Renal pelvis (tissue), 4 donors: Measurements from ENCODE around the gene AGK. TPM values are rescaled to one million over a fixed set of nuclear protein-coding genes. Genes with fewer than 3 reads are reported as not detected.
A peak's percentile ranks its signal among the peaks of the same experiment; 100 is the strongest.
"Not testable (repeated sequence)": the region's sequence is repeated elsewhere in the genome, so short reads cannot be mapped to it uniquely, and the experiment has no call there.

Experiments
- DNase-seq: peaks from one replicate; pipeline ENCODE4 v3.0.0-alpha.2; 2013
- polyA plus RNA-seq, 3 donors: library from polyadenylated mRNA; unstranded; fragments of 120-200 nt; gene quantifications; one replicate each; pipeline ENCODE4 v1.2.1, GENCODE V29; 2013; ENCODE audit not compliant: insufficient read length in 3 of 3

AGK gene
- polyA plus RNA-seq, 3 donors: 33.4 to 42.4 (median 42.3) TPM

DNA sequence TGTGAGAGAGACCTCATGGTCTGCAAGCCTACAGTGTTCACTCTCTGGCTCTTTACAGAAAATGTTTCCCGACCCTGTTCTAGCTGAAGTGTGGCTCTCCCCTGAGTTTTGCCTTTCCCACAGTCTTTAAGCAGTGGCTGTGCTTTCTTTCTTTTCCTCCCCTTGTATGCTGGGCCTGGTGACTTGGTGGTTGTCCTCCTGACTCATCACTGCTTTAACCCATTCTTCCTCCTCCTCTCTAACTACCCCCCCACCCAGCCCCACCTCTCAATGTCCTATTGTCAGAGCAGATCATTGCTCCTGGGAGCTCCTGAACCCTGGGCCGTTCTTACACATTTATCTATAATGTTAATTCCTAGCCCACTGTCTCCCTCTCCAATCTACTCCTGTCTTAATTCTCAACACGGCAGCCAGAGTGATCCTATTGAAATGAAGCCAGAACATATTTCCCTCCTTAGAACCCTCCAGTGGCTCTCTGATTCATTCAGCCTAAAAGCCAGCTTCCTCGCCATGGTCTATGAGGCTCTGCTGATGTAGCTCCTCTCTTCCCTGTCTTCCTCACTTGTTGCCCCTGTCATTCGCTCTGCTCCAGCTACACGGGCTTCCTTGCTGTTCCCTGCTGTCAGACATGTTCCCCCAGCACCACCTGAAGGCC is 95.7 kb downstream of the AGK start:
- DNase-seq: no peak

DNA sequence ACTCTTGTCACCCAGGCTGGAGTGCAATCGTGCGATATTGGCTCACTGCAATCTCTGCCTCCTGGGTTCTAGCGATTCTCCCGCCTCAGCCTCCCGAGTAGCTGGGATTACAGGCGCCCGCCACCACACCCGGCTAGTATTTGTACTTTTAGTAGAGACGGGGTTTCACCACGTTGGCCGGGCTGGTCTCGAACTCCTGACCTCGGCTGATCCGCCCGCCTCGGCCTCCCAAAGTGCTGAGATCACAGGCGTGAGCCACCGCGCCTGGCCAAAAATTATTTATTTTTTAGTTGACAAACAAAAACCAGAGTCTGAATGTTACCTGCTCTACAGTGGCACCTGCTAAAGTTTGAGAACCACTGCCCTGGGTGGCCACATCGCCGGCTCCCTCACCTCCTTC is 96.5 kb downstream of the AGK start:
- not testable (repeated sequence) for DNase-seq

DNA sequence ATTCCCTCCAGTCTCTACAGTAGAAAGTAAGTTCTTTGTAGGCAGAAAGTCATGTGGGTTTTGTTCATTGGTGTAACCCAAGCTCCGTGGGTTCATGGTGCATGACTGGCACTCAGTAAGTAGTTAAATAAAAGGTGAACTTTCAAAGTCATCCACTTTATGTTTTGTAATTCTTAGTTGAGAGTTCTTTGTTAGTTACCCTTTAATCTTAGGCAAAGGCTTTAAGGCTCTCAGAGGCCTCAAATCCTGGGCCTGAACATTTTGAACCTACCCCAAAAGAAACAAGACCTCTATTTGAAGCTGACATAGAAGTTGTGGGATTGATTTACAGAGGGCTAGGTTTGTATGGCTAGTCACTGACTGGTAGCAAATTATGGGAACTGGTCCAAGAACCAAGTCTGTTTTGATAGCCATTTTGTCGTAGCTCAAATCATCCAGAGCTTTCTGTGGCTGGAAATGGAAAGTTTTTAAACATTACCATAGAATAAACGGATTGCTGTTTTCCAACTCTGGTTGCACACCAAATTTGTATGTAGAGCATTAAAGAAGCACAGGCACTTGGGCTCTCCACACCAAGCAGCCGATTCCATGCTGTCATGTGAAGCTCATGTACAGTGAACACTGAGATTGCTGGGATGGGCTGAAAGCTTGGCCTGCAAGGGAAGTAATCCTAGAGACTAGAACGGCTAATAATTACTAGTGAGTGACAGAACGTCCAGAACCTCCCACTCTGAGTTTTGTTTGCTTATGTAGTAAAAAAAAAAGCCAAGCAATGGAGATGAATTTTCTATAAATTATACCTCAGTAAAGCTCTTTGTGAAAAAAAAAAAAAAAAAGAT is 97.3 kb downstream of the AGK start:
- no peak for DNase-seq

DNA sequence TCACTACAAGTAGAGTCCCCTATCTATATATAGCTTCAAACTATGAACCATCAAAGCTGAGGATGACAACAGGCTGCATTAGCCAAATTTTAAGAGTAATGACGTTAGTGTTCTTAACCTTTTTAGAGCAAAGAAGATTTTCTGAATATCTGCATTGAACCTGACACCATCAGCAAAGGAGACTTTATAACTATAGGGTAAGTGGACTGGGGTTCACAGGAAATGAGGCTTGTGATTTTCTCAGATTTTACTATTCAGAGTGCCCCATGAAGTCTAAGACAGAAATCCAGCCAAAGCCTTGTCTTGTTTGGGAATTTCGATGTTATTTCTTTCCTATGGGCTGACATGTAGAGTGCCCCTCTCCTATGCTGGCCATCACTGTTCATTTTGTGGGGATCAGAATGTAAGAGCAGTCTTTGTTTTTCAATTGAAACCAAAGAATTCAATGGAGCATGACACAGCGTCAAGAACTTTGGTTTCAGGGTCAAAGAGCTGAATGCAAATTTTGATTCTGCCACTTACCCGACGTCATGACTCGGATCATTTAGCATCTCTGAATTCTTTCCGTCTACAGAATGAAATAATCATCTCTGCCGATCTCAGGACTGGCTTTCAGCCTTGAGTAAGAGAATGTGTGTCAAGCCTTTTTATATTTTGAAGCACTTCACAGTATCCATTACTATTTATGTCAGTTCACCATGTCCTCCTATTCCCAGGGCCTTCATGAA is 98.1 kb downstream of the AGK start:
- DNase-seq: peak; percentile 62

DNA sequence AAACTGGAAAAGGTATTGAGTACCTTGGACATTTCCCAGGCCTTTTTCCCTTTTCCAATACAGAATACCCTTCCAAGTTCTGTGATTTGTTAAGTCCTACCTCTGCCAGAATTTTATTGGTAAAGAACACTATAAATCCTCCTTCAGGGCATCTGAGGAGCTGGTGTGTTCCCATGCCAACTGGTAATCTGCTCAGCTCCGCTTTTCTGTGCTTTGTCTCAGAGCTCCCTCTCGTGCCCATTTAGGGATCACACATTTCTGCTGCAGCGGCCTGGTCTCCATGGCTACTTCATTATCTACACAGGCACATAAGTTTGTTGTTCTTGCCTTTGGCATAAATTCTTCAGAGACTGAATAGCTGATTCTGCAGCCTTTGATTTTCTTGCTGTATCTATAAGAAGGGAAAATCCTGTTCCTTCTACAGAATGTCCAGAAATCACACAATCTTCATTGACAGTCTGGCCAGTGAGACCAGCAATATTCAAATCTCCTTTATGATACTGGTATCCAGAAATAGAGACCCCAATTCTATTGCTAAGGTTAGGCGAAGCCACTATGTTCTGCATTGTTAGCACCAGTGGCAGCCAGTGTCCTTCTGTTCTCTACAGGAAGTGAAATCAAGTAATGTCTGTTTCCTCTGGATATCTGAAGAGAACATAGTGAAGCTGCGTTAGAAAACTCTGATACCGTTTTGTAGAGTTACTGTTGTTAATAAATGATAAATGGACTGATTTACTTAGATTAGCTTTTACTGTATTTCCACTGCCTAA is 98.8 kb downstream of the AGK start:
- DNase-seq: peak; percentile 92

DNA sequence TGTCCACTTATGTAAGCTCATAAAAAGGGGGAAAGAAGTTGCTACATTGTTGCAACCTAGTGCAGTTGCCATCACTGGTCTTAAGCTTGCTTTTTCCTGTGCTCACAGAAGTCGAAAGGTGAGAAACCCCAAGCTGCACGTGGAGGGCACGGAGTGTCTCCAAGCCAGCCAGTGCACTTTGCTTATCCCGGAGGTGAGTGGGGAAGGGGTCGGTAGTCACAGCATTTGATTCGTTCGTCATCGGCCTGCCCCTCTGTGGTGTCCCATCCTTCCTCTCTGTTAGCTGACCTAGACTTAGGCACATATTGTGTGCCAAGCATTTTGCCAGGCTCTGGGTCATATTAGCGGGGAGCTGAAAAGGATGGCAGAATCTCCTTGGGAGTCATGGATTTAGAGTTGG is 100.2 kb downstream of the AGK start:
- no peak for DNase-seq

DNA sequence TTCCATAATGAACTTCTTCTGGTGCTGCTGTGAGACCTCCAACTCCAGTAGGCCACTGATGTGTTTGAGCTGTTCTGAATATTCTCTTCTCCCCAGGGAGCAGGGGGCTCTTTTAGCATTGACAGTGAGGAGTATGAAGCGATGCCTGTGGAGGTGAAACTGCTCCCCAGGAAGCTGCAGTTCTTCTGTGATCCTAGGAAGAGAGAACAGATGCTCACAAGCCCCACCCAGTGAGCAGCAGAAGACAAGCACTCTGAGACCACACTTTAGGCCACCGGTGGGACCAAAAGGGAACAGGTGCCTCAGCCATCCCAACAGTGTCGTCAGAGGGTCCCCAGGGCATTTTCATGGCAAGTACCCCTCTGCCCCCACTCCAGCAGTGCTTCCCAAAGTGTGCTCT is 101.5 kb downstream of the AGK start:
- DNase-seq: no peak

DNA sequence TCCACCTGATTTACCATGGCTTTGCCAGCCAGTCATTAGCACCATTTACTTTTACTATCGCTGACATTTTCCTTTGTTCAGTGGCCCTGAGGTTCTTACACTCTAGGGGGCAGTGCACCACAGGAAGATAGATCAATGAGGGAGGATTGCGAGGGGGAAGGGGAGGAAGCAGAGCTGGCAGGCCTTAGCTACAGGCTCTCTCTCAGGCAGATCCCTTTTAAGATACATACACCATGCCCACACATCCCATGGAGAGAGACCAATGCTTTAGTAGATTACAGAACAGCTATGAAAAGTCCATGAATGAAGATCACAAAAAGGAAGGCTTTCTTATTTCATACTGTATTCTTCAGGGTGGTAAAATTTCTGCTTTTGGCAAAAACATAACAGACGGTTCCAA is 103.3 kb downstream of the AGK start:
- peak; percentile 65 for DNase-seq

DNA sequence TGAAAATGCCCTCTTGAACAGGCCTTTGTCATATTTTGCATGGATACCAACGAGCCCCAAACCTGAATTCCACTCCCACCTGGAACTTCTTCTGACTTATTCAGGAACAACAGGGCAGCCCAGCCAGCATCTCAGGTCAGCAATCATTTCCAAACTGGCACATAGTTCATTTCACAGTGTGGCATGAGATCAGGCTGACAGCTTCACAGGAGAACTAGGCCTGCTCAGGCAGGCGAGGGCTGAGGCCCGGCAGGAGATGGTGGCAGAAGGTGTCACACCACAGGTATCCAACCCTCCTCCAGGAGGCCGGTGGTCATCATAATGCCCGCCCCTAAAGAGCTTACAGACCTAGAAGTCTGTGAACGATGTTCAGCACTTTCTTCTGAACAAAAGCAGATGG is 108.3 kb downstream of the AGK start:
- DNase-seq: no peak

DNA sequence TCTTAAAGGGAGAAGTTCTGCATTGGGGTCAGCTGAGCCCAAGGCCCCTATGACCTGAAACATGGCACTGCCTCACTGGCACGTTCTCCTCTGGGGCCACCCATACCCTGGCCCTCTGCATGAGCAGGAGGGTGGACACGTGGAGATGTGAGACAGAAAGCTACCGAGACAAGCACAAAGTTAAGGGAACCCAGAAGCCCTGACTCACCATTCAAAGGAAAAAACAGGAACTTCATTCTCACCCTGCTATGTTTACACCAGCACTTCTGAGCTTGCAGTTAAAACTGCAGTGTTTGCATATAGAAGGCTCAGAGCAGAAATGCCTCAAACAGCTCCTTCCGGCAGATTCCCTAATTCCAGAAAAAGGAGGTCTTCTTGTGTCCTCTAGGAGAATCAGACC is 109.0 kb downstream of the AGK start:
- DNase-seq: no peak

DNA sequence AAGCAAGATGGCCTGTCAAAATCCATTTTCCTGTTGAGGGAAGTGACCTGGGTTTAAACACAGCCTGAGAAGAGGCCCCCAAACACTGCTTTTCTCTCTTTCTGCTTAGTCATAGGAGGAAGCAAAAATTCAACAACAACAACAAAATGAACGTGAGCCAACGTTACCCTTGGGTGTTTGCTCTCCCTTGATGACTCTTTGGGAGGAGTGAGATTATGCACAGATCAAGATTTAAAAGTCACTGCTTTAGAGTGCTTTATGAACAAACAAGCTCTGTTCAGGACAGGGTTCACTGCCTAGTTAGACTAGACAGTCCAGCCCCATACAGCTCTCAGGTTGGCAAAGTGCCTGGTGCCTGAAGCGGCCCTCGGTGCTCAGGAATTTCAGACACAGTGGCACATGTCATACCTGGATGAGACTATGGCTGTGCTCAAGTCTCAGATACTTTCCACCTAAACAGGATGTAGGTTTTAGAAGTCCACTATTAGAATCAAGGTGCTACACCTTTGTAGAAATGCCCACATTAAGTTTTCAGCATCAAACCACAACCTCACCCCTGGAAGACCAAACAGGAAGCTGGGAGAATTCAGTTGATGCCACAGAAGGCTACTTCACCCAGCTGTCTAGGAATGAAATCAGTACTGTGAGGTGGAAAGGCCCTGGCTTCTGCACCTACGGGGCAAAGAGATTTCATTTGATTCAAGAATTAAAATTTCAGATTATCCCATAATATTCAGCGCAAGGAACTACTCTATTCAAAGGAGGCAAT is 112.1 kb downstream of the AGK start:
- DNase-seq: no peak

DNA sequence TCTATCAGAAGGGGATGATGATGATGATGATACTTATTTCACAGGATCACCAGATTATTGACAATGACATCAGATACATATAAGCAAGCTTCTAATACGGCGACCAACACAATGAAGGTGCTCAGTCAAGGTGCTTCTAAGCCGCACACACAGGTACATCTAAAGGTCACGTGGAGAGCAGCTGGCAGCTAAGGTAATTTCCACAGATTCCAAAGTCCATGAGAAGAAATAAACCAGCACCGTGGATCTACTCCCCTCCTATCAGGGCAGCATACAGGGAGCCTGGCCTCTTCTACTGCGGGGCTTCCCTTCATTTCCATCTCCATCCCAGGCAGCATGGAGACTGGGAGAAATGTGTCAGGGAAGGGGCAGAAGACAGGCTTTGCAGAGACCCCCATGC is 113.2 kb downstream of the AGK start:
- no peak for DNase-seq

DNA sequence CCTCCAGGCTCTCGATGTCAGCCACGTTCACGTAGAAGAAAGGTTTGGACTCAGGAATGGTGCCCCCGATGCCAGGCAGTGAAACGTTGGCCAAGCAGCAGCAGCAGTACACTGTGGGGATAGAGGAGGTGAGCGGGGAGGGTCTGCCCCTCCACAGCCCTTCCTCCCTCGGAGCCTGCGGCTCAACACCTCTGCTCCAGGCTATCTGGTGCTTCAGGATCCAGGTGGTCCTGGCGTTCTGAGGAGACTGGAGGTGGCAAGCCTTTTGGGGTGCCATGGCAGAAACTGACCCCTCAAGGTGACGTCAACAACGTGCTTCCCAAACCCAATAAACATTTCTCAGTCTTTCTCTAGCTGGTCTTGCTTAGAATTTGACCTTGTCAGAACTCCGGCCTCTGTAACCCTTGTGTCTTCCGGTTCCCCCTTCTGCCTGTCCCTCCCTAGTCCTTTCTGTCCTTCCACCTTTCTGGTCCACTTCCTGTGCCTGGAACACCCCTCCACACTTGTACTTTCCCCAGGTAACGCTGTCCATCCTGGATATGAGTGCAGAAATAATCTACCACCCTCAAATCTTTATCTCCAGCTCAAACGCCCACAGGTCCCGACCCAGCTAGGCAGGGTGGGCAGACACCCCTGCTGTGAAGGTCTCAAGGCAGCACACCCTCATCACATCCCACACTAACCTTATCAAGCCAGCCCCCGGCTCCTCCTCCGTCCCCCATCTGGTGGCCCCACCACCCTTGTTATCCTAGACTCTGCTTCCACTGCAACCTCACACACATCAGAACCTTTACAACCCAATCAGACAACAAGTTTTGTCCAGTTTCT is 114.2 kb downstream of the AGK start:
- DNase-seq: no peak

DNA sequence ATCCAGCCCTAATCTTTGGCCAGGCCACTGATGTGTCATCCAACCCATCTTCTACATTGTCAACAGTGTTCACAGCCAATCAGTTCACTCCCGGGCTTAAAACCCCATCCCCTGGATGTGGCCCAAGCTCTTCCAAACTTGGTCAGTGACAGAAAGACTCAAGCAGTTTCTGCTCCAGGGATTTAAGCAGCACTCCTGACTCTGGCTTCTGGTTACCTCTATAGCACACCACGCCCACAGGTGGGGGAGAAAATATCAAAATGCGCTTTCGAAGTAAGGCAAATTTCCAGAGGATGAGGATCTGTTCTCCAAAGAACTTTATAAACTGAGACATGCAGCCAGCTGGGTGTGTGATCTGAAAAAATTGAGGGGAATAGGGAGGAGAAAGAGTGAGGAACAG is 114.9 kb downstream of the AGK start:
- no peak for DNase-seq

DNA sequence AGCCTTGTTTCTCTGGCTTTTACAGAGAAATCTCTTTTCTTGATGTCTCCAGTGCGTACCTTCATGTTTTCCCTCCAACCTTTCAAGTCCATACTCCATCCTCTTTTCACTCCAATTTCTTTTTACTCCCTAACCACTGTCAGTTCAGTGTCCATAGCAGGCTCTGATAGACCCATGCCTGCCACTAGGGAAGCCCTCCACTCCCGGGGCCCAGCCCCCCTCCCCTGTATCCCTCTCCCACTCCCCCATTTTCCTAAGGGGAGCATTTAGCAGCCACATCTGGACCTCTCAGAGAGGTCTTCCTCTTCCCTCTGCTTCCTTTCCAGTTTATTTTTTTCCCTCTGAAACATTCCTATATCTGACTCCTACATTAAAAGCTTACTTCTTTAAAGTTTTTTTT is 117.6 kb downstream of the AGK start:
- no peak for DNase-seq

DNA sequence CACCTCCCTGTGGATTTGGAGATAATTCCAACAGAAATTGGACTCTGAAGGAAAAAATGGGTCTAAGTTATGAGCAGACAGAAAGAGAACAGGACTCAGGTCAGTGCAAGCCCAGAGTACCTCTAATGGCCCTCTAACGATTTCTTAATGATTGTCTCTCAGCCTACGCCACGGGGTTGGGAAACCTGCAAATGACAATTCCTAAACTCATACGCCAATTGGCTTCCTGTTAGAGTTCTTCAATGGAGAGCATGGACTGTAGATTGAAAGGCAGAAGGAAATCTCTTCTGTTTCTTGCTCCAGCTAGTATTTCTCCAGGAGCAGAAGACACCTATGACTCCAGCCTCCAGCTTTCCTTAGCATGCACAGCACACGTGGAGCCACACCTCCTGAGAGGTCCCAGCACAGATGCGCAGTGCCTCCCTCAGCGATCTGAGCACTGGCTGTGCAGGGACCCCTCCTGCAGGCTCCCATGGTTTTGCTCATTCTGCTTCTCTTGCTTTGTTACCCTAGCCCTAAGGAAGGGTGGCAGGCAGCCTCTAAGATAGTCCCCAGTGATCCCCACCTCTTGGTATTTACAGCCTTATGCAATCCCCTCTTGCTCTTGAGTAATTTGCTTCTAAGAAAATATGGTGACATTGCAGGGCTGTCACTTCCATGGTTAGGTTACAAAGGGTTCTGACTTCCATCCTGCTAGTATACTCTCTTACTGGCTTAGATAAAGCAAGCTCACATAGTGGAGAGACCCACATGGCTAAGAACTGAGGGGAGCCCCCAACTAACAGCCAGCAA is 120.7 kb downstream of the AGK start:
- no peak for DNase-seq

DNA sequence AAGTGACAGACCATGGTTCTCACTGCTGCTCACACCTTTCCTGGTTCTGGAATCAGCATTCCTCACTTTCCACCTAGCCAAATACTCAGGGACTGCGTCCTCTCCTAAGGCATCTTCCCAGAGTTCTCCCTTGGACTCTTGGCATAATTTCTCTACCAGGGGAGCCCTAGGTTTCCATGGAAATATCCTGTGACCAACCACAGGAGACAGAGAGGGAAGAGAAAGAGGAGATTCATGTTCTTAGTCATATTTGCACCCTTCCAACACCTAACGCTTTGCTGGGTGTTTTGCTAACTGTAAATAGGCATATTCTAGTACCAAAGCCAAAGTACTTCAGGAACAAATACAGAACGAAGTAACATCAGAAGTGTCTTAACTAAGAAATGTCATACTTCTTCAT is 122.1 kb downstream of the AGK start:
- no peak for DNase-seq

DNA sequence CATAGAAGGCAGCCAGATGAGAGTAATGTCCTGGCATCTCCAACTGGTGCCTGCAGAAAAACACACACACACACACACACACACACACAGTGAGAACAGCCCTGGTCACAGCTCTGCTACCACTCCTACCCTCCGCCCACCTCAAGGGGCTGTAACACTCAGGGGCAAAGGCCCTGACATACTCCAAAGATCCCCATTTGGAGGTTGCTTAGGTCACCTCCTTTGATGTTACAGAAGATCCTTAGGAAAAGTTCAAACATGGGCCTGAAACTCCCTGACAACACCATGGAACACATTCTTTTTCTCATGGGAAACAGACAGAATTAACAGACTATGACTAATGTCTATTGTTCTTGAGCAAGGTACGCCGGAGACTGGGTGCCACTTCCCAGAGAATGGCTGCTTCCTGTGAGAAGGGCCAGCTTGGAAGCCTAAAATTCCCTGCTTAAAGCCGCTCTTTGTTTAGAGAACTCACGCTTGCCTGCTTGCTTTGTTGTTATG is 123.0 kb downstream of the AGK start:
- DNase-seq: peak; percentile 50

DNA sequence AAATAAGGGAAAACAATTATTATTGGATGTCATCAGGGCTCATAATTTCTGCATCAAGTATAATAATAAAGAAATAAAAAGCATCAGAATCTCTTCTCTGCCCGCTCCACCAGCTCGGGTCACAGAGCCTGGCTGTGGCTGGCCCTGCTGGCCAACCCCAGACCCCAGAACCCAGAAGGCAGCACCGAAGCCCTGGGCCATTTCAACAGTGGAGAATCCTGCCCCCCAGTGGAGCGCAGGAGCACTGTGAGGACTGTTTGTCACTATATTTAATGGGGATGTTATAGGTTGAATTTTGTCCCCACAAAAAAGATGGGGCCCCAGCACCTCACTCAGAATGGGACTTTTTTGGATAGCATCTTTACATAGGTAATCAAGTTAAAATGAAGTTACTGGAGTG is 123.5 kb downstream of the AGK start:
- DNase-seq: no peak
